Stimulated activated CD4-positive, alpha-beta T cell treated with anti-CD3 and anti-CD28 coated beads, Interleukin-2, amount 100 ng/mL, for 24 hours (primary cell): ENCODE results near the gene ENOX1.

Source experiments
- DNase-seq, 2 donors: peaks; one replicate each; pipeline ENCODE4 v3.0.0-alpha.2; 2020

The ENOX1 gene

GRCh38 chr13:43230989-43231388 lies 555.8 kb downstream of the ENOX1 start:
- DNase-seq: no peak

GRCh38 chr13:43229506-43229905 lies 557.3 kb downstream of the ENOX1 start:
- DNase-seq: no peak

GRCh38 chr13:43227721-43228120 lies 559.1 kb downstream of the ENOX1 start:
- no peak for DNase-seq

- no peak for DNase-seq
Measured at GRCh38 chr13:43223216-43223615, 563.6 kb downstream of the ENOX1 start.

- DNase-seq: no peak
Measured at GRCh38 chr13:43222086-43222485, 564.7 kb downstream of the ENOX1 start.

- DNase-seq: no peak
Measured at GRCh38 chr13:43221611-43222010, 565.2 kb downstream of the ENOX1 start.

GRCh38 chr13:43220873-43221595 lies 565.7 kb downstream of the ENOX1 start:
- DNase-seq: no peak

- DNase-seq: no peak
Measured at GRCh38 chr13:43214124-43214523, 572.6 kb downstream of the ENOX1 start.

- no peak for DNase-seq
Measured at GRCh38 chr13:43206838-43207237, 579.9 kb downstream of the ENOX1 start.

GRCh38 chr13:43205416-43205815 lies 581.4 kb downstream of the ENOX1 start:
- no peak for DNase-seq

GRCh38 chr13:43204591-43204990 lies 582.2 kb downstream of the ENOX1 start:
- no peak for DNase-seq

GRCh38 chr13:43203781-43204180 lies 583.0 kb downstream of the ENOX1 start:
- DNase-seq: no peak

GRCh38 chr13:43200736-43201135 lies 586.0 kb downstream of the ENOX1 start:
- DNase-seq: no peak

- no peak for DNase-seq
Measured at GRCh38 chr13:43200307-43200706, 586.5 kb downstream of the ENOX1 start.

GRCh38 chr13:43196750-43197370 lies 589.9 kb downstream of the ENOX1 start:
- no peak for DNase-seq

GRCh38 chr13:43196086-43196621 lies 590.6 kb downstream of the ENOX1 start:
- DNase-seq: no peak

GRCh38 chr13:43195551-43195950 lies 591.2 kb downstream of the ENOX1 start:
- DNase-seq: no peak

GRCh38 chr13:43195112-43195511 lies 591.7 kb downstream of the ENOX1 start:
- DNase-seq: no peak

GRCh38 chr13:43193789-43194420 lies 592.9 kb downstream of the ENOX1 start:
- no peak for DNase-seq

- no peak for DNase-seq
Measured at GRCh38 chr13:43191546-43191945, 595.2 kb downstream of the ENOX1 start.

- DNase-seq: no peak
Measured at GRCh38 chr13:43185226-43185625, 601.5 kb downstream of the ENOX1 start.

- DNase-seq: no peak
Measured at GRCh38 chr13:43180837-43181236, 605.9 kb downstream of the ENOX1 start.

- DNase-seq: no peak
Measured at GRCh38 chr13:43180036-43180660, 606.6 kb downstream of the ENOX1 start.

GRCh38 chr13:43171489-43171888 lies 615.3 kb downstream of the ENOX1 start:
- no peak for DNase-seq
